H1 (cell line): ENCODE measurements around the gene UMOD. TPM values are rescaled to one million over a fixed set of nuclear protein-coding genes. Genes with fewer than 3 reads are reported as not detected.

ENCODE experiments used
- KDM4A ChIP-seq: IDR thresholded peaks from one replicate; pipeline ENCODE4 v1.7.1; 2012; ENCODE audit warnings: low read depth, mild to moderate bottlenecking, moderate library complexity, low read length, inconsistent platforms; ENCODE audit not compliant: severe bottlenecking
- polyA plus RNA-seq, 7 experiments: library from polyadenylated mRNA; depleted of rRNA in 3 of 7; stranded (reverse) in 5 of 7; unstranded in 2 of 7; fragments of >200 nt in 5 of 7; fragments of 200-250 nt in 2 of 7; gene quantifications; 1 replicate in 5 of 7; 2 replicates in 1 of 7; 4 replicates in 1 of 7; pipeline versions ENCODE4 v1.2.1 to v1.2.3, GENCODE V29; 2011 to 2013; ENCODE audit warnings: missing spikeins in 2 of 7, mixed read lengths in 2 of 7
- total RNA-seq: library from RNA; stranded (reverse); fragmentation: NEBNext Ultra II Directional; extraction: Animal tissue kit (Norgen Biotek cat#: 25700); gene quantifications from 2 replicates; pipeline ENCODE4 v1.2.1, GENCODE V29; 2021

Gene UMOD
- total and polyA plus RNA-seq, 2 of the 8 experiments (the other 6 are each of a cell fraction or from before 2014, with no cell fraction given), result not detected

- TF ChIP-seq KDM4A, result no peak
These were observed 7.9 kb downstream of the UMOD start (continued) for GRCh38 chr16:20344611-20345010.
